NT2/D1 (cell line): ENCODE data around the gene KIF16B.

ENCODE experiments used
- DNase-seq: peaks from one replicate; pipeline ENCODE4 v3.0.0-alpha.2; 2011; ENCODE audit warnings: low read depth, low spot score
- H3K27me3 ChIP-seq: 2 replicates; pipeline ENCODE4 v1.6.0; 2011; ENCODE audit warnings: mild to moderate bottlenecking; ENCODE audit not compliant: insufficient read length, insufficient read depth
- H3K36me3 ChIP-seq: 2 replicates; pipeline ENCODE4 v1.6.1; 2011; ENCODE audit warnings: mild to moderate bottlenecking, low read length, mixed read lengths; ENCODE audit not compliant: insufficient read depth, insufficient read length
- H3K4me1 ChIP-seq: 2 replicates; pipeline ENCODE4 v1.5.1; 2011; ENCODE audit not compliant: insufficient read depth, insufficient read length
- H3K4me3 ChIP-seq: 2 replicates; pipeline ENCODE4 v1.5.1; 2011; ENCODE audit warnings: low read depth; ENCODE audit not compliant: insufficient read length
- H3K9ac ChIP-seq: 2 replicates; pipeline ENCODE4 v1.6.0; 2011; ENCODE audit warnings: low read depth; ENCODE audit not compliant: insufficient read length
- H3K9me3 ChIP-seq: 2 replicates; pipeline ENCODE4 v1.5.1; 2011; ENCODE audit warnings: mild to moderate bottlenecking, low read length; ENCODE audit not compliant: insufficient read depth
- SUZ12 ChIP-seq: IDR thresholded peaks from 2 replicates; pipeline ENCODE4 v1.6.1; 2011; ENCODE audit not compliant: insufficient read length, insufficient read depth; ENCODE audit errors: extremely low read depth
- YY1 ChIP-seq: IDR thresholded peaks from 2 replicates; pipeline ENCODE4 v1.6.1; 2011; ENCODE audit not compliant: insufficient read length, insufficient read depth
- ZNF274 ChIP-seq: IDR thresholded peaks from 2 replicates; pipeline ENCODE4 v1.6.1; 2011; ENCODE audit warnings: mild to moderate bottlenecking, low read depth, low read length

Gene KIF16B

GRCh38 chr20:16351415-16351814 lies 221.8 kb downstream of the KIF16B start:
- no peak overlapping the region for H3K9ac ChIP-seq
- TF ChIP-seq ZNF274 (no peak), SUZ12 (no peak), YY1 (no peak)
- no peak for DNase-seq
- no peaks in the 10 kb centered on the region for H3K27me3 ChIP-seq
- no peak overlapping the region for H3K4me3 ChIP-seq
- H3K36me3 ChIP-seq: no peaks in the 10 kb centered on the region
- no peaks in the 10 kb centered on the region for H3K4me1 ChIP-seq
- H3K9me3 ChIP-seq: no peaks in the 10 kb centered on the region

- DNase-seq: no peak
- TF ChIP-seq SUZ12 (no peak), ZNF274 (no peak), YY1 (no peak)
- Histone ChIP-seq H3K9me3 (no peaks in the 10 kb centered on the region), H3K36me3 (no peaks in the 10 kb centered on the region), H3K9ac (no peak overlapping the region), H3K4me1 (no peaks in the 10 kb centered on the region), H3K4me3 (no peak overlapping the region), H3K27me3 (no peaks in the 10 kb centered on the region)
Observed at GRCh38 chr20:16350465-16350864, 222.8 kb downstream of the KIF16B start.

- DNase-seq: no peak
- Histone ChIP-seq H3K9me3 (no peaks in the 10 kb centered on the region), H3K27me3 (no peaks in the 10 kb centered on the region), H3K9ac (no peak overlapping the region), H3K4me1 (no peaks in the 10 kb centered on the region), H3K36me3 (no peaks in the 10 kb centered on the region), H3K4me3 (no peak overlapping the region)
- TF ChIP-seq YY1: no peak
Observed at GRCh38 chr20:16349523-16350260, 223.6 kb downstream of the KIF16B start.

GRCh38 chr20:16346956-16347355 lies 226.3 kb downstream of the KIF16B start:
- Histone ChIP-seq H3K4me3 (no peak overlapping the region), H3K36me3 (no peaks in the 10 kb centered on the region), H3K4me1 (no peaks in the 10 kb centered on the region), H3K9ac (no peak overlapping the region), H3K27me3 (no peaks in the 10 kb centered on the region), H3K9me3 (no peaks in the 10 kb centered on the region)
- DNase-seq: no peak
- no peak for TF ChIP-seq SUZ12
- TF ChIP-seq ZNF274: no peak
- TF ChIP-seq YY1: no peak

GRCh38 chr20:16337707-16338106 lies 235.5 kb downstream of the KIF16B start:
- no peak overlapping the region for H3K4me3 ChIP-seq
- H3K9ac ChIP-seq: no peak overlapping the region
- no peak for DNase-seq
- H3K36me3 ChIP-seq: no peaks in the 10 kb centered on the region
- no peaks in the 10 kb centered on the region for H3K27me3 ChIP-seq
- no peak for TF ChIP-seq YY1
- no peak for TF ChIP-seq ZNF274
- TF ChIP-seq SUZ12: no peak
- no peaks in the 10 kb centered on the region for H3K4me1 ChIP-seq
- H3K9me3 ChIP-seq: no peaks in the 10 kb centered on the region

- H3K4me3 ChIP-seq: no peak overlapping the region
- no peak for DNase-seq
- H3K9ac ChIP-seq: no peak overlapping the region
- no peak for TF ChIP-seq SUZ12
- no peak for TF ChIP-seq ZNF274
- no peak for TF ChIP-seq YY1
- H3K27me3 ChIP-seq: no peaks in the 10 kb centered on the region
- H3K4me1 ChIP-seq: no peaks in the 10 kb centered on the region
- H3K36me3 ChIP-seq: no peaks in the 10 kb centered on the region
- no peaks in the 10 kb centered on the region for H3K9me3 ChIP-seq
Observed at GRCh38 chr20:16327606-16328005, 245.6 kb downstream of the KIF16B start.

- H3K9ac ChIP-seq: no peak overlapping the region
Observed at GRCh38 chr20:16321291-16321690, 252.0 kb downstream of the KIF16B start.

More at GRCh38 chr20:16321291-16321690, 252.0 kb downstream of the KIF16B start:
- Histone ChIP-seq H3K4me3 (no peak overlapping the region), H3K27me3 (no peaks in the 10 kb centered on the region), H3K36me3 (no peaks in the 10 kb centered on the region), H3K4me1 (no peaks in the 10 kb centered on the region), H3K9me3 (no peaks in the 10 kb centered on the region)
- DNase-seq: no peak
- no peak for TF ChIP-seq SUZ12
- no peak for TF ChIP-seq YY1
- TF ChIP-seq ZNF274: no peak
